SHP77 (cell line): ENCODE data around the gene HYAL3.

Experiments used
- DNase-seq, 2 experiments: peaks; one replicate each; lab custom pipeline; 2025; lab: John Stamatoyannopoulos, UW

Gene HYAL3, protein sequence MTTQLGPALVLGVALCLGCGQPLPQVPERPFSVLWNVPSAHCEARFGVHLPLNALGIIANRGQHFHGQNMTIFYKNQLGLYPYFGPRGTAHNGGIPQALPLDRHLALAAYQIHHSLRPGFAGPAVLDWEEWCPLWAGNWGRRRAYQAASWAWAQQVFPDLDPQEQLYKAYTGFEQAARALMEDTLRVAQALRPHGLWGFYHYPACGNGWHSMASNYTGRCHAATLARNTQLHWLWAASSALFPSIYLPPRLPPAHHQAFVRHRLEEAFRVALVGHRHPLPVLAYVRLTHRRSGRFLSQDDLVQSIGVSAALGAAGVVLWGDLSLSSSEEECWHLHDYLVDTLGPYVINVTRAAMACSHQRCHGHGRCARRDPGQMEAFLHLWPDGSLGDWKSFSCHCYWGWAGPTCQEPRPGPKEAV

DNA sequence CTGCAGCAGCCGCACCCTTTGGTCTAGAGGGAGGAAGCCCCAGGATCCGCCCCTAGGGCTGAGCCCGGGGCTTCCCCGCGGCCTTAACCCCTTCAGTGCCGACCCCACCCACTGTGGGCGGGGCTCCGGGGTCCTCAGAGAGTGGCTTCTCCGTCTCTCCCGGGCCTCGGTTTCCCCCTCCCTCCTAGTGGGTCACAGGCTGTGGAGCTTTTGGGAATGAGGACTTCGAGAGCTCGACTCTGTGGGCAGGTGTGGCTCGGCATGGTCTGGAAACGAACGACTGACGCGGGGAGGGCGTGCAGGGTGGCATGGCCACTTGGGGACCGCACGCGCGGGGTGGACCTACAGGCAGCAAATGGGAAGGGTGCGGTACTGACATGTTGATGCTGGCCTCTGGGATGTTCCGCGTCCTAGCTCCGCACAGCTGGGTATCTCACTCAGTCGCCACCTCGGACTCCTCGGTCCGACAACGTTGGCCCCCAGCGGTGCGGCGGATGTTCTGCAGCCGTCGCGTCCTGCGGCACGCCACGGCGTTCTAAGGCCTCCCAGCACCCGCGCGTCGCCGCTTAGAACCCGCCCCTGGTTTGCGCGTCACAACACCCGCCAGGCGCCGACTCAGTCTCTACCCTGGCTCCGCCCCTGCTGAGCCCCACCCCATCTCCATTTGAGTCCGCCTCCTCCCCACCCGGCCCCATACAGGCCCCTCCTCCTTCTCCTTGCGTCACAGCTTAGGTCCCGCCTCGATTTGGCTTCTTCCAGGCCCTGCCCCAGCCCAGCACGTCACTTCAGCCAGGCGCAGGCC lies at the start of gene HYAL3, which contains the start of gene NAA80:
HYAL3 (minus strand) TSS at position 570 of the 802 bp plus-strand sequence. CDS start 3,803 bp downstream, outside the sequence.
NAA80 (minus strand) TSS at position 570 of the 802 bp plus-strand sequence. CDS start 1,942 bp downstream, outside the sequence.
- peak; percentile 95 to 96 for DNase-seq

DNA sequence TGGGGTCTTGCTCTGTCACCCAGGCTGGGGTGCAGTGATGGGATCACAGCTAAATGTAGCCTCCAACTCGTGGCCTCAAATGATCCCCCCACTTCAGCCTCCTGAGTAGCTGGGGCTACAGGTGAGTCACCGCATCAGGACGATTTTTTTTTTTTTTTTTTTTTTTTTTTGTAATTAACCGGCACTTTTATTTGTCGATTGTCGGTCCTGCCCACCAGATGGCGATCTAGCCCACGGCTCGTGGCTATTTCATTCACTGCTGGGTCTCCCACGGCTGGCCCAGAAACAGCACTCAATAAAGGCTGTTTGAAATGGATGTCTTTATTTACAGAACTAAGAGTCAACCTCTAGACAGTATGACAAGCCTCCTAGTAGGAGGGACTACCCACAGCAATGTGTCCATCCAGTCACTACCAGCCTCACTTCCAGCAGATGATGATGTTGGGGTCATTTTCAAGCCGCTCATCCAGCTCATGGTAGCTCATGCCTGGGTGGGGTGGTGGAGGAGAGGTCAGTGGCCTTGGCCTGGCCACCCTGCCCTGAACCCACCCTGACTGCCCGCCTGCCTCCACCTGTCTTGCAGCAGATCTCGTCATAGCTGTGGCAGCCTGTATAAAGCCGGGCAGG lies 48.1 kb upstream of the HYAL3 start:
- peak; percentile 48 to 54 for DNase-seq

DNA sequence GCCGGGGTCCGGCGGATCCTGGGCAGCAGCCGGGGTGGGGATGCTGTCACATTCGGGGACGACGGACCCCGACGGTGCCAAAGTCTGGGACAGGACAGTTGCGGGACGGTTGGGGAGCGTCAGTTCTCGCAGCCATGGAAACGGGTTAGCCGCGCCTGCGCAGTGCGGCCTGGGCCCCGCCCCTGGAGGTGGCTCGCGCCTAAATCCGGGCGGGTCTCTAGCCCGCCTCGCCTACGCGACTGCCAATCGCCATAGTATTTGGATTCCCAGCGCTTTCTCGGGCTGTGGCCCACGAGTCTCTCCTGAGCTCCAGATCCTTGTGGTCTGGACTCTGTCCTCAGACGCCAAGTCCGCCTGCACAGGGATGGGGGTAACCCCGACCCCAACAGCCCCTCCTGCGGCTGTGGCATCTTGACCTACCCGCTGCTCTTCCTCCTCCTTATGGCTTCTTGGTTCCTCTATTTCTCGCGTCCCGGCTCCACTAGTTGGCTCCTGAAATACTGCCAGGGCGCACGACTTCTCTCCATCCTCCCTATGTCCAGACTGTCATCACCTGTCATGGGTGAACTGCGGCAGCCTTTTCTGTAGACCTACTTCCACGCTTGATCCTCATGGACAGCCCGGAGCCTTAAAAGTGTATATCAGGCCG lies 46.5 kb upstream of the HYAL3 start, which contains the start of gene ZMYND10:
ZMYND10 (minus strand) TSS at position 147 of the 649 bp plus-strand sequence. CDS start 153 bp downstream, outside the sequence.
- peak in 1 of 2 experiments; percentile 61 for DNase-seq

DNA sequence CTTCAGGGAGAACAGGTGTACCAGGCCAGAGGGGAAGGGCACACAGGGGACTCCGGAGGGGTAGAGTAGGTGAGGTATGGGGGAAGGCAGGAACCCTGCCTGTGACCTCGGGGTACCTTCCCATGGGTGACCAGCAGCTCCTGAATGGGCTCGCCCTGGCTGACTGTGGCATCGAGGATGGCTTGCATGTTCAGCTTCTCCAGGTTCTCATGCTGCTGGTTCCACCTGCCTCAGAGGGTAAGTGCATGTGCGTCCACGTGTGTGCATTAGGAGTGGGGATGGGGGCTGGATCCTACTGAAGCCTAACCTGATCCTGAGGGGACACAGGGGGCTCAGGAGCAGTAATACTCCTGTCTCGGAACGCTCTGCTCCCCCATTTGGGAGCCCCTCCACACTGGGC lies 45.8 kb upstream of the HYAL3 start:
- DNase-seq: no peak

DNA sequence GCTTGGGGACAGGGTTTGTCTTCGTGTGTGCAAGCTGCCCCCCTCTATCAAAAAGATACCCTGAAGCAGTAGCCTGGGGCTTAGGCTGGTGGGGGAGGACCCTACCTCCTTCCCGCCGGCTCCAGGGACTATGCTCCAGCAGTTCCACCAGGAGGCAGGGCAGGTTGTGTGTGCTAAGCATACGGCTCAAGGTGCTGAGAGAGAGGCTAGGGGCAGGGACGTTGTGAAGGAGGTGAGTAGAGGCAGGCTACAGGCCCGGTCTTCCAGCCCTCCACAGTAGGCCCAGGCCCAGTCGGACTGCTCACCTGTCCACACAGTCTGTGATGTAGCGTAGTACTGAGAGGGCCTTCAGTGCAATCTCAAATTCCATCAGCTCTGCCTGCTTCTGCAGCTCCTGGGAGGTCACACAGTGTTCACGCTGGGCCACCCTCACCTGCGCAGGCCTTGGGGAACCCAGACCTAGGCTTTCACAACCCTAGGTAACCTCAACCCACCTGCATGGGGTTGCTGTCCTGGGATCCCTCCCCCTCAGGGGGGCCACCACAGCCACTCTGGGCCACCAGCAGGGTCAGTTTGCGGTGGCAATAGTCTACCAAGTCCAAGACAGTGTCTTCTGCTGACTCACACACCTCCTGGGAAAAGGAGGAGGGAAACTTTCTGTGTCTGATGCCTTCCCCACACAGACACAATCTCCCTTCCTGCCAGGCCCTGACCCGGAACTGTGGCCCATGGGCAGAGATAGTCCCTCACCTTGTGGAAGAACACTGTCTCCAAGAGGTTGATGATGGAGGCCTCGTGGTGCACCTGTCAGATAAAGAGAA lies 43.8 kb upstream of the HYAL3 start:
- DNase-seq: no peak

DNA sequence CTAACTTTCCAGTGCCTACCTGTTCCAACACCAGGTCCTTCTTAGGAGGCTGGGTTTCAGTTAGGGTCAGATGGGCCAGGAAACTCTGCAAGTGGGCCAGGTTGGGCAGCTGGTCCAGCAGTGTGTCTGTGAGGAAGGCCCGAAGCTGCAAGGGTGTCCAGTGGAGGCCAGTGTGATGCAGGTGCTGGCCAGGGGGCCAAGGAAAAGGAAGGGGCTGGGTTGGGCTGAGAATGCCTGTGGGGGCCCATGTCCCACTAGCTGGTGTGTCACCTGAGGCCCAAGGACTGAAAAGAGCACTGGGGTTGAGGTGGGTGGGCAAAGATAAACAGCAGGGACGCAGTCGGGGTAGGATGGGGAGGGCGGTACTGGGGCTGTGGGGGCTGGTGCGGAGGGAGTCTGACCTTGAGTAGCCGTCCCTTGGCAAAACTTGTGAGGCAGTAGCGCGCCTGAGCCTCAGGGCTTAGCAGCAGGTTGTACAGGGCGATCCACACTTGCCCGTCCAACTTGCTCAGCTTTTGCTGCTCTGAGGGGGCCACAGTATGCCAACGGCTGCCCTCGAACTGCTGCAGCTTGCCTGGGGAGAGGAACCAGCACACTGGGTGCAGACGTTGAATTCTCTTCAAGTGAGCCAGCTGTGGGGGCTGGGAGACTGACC lies 42.9 kb upstream of the HYAL3 start:
- DNase-seq: no peak

DNA sequence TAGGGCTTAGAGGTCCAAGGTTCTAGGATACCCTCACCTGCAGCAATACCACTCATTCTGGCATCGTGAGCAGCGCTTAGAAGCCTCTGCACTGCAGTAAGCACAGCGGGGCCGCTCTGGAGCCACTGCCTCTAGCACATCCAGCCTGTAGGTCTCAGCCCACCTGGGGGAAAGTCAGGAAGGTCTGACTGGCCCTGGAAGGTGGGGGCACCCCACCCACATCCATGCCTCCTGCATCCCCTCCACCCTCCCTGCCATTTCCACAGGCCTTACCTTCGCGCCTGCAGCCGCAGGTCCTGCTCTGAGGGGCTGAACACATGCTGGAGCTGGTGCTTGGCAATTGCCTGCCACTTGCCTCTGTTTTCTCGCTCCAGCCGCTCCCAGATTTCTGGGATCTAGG lies 42.3 kb upstream of the HYAL3 start:
- DNase-seq: no peak

DNA sequence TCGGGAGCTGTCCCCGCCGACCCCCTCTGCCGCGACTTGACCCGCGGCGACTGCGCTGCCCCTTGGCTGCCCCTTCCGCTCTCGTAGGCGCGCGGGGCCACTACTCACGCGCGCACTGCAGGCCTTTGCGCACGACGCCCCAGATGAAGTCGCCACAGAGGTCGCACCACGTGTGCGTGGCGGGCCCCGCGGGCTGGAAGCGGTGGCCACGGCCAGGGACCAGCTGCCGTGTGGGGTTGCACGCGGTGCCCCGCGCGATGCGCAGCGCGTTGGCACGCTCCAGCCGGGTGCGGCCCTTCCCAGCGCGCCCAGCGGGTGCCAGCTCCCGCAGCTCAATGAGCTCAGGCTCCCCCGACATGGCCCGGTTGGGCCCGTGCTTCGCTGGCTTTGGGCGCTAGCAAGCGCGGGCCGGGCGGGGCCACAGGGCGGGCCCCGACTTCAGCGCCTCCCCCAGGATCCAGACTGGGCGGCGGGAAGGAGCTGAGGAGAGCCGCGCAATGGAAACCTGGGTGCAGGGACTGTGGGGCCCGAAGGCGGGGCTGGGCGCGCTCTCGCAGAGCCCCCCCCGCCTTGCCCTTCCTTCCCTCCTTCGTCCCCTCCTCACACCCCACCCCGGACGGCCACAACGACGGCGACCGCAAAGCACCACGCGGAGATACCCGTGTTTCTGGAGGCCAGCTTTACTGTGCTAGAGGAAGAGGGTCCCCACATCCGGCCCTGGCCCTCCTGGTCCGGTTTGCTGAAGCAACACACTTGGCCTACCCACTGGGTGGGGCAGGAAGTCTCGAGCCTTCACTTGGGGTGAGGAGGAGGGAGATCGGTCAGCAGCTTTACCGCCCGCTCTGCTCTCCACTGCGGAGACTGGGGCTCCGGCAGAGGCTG lies 41.5 kb upstream of the HYAL3 start, which contains the start of gene RASSF1:
RASSF1 (minus strand) TSS at position 389 of the 882 bp plus-strand sequence; CDS start at position 358, 31 bp downstream.
- DNase-seq: no peak

DNA sequence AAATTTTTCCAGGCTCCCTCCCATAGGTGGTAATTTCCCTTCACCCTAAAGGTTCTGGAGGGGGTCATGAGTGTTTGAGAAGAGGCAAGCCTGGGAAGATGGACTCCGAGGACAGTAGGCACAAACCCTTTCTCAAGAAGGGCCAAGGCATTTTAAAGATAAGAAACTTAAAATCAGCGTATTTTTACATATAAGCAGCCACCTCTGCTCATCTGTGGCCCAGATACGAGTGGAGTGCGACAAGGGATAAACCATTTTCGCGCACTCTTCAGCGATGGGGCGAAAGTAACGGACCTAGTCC lies 40.9 kb upstream of the HYAL3 start:
- no peak for DNase-seq

DNA sequence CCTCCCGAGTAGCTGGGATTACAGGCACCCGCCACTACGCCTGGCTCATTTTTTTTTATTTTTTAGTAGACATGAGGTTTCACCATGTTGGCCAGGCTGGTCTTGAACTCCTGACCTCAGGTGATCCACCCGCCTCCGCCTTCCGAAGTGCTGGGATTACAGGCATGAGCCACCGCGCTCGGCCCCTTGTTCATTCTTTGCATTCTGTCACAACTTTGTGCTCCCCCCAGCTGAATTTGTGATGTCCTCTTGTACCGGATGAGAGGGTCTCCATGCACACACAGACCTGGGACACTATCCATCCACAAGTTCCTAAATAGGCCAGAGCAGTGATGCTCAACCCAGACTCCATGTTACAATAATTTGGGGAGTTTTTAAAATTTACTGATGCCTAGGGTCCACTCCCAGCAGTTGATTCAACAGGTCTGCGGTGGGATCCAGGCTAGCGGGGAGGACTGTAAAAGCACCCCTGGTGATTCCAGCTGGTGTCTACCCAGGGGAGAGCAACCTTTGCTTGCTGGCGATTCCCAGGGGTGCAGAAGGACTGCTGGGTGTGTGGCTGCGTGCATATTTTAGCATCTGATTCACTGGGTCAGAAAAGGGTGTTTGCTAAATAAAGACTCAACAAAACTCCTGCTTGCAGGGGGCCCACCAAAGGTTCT lies 40.4 kb upstream of the HYAL3 start:
- DNase-seq: no peak

DNA sequence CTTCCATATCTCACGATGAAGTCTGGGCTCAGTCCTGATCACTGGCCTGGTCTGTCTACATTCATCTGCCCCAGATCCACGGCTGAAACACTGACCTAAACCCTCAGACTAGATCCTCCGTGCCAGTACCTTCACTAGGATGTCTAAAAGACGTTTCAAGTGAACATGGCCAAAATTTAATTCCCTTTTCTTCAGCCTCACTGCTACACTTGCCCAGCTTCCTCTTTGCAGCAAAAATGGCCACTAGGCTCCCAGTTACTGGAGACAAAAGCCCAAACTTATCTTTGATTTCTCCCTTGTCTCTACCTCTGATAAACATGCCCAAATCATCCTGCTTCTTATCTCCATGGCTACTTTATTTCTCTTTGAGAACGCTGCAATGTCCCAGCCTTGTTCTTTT lies 39.8 kb upstream of the HYAL3 start:
- DNase-seq: no peak

DNA sequence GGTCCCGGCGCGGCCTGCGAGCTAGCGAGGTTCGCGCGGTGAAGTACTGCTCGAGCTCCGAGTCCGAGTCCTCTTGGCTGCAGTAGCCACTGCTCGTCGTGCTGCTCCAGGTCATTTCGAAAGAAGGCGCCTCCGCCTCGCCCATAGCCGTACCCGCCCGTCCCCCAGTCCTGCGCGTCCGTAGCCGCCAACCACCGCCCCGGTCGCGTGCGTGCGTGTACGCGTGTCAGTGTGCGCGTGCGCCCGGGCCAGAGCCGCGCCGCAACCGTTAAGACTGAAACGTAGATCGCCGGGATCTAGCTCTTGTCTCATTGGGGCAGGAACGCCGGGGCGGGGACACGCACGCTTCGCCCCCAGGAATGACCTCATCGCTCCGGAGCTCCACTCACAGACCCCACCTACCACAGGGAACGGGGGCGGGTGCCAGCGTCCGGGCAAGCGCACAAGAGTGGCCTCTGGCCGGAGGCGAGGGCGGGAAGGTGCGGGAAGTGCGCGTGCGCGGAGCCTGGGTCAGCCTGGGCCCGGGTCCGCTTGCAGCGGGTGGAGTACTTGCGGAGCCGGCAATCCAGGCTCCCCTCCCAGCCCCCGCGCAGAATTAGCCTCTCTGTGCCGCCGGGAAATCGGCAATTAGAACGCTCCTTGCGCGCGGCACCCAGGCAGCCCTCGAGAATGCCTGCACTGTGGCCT lies 38.1 kb upstream of the HYAL3 start:
- DNase-seq: peak; percentile 96 to 98

DNA sequence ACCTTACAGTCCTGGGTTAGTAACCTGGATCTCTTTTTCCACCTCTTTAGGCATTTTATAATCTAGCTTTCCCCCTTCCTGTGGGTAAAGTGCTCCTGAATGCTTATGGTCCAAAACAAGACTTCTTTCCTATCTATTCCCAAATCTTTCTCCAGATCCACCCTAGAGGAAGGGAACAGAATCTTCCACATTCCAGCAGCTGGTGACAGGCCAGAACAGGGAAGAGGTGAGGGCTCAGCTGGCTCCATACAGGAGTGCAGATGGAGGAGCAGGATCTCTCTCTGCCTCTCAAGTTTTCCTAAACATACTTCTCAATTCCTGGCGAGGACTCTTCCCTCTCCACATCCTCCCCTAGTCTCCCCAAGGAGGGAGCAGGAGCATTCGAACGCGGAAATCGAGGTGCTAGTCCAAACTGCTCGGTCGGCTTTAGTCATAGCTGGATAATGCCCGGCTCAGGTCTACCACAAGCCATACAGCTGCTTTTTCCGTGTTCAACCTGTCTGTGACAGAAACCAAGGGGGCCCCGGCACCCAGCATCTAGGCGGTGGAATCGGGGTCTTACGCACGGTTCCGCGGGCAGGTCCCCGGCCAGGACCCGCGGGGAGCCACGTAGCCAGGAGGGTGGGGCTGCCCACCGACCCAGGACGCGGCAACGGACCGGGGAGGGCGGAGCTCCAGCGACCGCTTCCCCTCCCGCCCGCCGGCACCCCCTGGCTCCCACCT lies 37.4 kb upstream of the HYAL3 start:
- DNase-seq: no peak

DNA sequence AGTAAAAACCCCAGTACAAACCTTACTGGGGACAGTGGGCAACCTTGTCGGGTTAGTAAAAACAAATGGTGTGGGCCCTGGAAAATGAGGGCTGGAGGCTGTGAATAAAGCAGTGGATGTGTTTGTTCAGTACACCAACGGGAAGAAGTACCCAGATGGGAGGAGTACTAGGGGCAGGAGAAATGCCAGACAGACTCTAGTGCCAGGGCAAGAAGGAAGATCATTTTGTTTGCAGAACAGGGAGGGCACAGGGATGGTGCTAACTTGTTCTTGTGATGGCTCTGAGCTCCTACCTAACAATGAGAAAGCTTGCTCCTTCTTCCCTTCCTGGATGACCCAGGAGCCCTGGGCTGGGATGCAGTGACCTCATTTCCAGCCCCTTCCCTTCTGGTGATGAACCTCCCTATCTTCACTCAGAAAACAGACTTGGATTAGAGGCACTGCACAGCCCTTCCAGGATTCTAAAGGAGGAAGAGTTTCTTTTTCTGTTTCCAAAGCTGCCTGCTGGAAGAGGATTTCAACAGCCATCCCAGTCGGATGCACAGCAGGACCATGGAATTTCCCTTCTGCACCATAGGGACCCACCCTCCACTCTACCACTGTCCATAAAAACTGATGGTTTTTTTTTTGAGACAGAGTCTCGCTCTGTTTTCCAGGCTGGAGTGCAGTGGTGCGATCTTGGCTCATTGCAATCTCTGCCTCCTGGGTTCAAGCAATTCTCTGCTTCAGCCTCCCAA lies 35.3 kb upstream of the HYAL3 start:
- DNase-seq: no peak

DNA sequence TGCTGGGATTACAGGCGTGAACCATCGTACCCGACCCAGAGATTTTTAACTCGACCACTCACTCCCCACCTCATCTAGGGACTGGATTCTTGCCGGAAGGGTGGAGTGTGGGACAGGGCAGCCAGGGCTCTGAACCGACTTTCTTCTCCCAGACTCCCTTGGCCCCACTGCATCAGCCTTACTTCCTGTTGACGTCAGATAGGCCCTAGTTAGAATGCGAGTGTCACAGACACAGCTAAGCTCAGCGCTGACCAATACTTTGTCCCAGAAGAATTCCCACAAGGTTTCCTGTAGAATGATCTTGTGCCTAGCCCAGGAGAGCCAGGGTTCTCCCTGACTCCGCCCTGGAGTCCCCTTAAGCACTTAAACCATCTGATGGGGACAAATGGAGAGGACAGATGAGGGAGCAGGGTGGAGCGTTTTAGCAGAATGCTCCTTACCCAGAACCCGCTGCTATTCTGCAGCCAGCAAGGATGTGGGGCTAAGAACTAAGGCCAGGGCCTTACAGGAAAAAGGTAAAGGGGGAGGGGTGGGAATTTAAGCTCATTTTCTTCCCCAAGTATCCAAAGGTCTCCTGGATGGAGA lies 34.6 kb upstream of the HYAL3 start:
- DNase-seq: no peak

DNA sequence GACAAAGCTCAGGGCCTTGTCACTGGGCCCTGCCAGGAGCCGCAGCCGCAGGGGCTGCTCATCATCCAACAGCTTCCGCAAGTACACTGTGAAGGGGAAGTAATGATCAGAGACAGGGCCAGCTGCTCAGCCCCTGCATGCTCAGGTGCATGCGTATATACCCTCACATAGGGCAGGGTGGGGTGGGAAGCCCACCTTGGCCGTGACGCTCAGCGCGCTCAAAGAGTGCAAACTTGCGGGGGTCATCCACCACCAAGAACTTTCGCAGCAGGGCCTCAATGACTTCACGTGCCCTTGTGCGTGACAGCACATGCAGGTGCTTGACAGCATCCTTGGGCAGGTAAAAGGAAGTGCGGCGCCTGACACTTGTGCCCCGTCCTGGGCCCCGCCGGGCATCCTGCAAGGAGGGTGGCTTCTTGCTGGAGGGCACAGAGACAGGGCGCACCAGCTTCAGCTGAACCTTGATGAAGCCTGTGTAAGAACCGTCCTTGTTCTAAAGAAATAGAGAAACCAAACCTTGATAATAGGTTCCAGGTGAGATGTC lies 32.2 kb upstream of the HYAL3 start:
- DNase-seq: no peak
